Activated CD4-positive, alpha-beta T cell treated with anti-CD3 and anti-CD28 coated beads for 24 hours (primary cell): ENCODE data around the gene MEIS1.

Experiments
- DNase-seq, 2 donors: peaks; one replicate each; pipeline ENCODE4 v3.0.0-alpha.2; 2020; ENCODE audit warnings: low read depth in 2 of 2

The MEIS1 gene

GRCh38 chr2:66443979-66444861, 9.3 kb downstream of the MEIS1 start:
- DNase-seq, result no peak

- DNase-seq, result no peak
These were observed 10.4 kb downstream of the MEIS1 start for GRCh38 chr2:66445076-66445924.

DNA sequence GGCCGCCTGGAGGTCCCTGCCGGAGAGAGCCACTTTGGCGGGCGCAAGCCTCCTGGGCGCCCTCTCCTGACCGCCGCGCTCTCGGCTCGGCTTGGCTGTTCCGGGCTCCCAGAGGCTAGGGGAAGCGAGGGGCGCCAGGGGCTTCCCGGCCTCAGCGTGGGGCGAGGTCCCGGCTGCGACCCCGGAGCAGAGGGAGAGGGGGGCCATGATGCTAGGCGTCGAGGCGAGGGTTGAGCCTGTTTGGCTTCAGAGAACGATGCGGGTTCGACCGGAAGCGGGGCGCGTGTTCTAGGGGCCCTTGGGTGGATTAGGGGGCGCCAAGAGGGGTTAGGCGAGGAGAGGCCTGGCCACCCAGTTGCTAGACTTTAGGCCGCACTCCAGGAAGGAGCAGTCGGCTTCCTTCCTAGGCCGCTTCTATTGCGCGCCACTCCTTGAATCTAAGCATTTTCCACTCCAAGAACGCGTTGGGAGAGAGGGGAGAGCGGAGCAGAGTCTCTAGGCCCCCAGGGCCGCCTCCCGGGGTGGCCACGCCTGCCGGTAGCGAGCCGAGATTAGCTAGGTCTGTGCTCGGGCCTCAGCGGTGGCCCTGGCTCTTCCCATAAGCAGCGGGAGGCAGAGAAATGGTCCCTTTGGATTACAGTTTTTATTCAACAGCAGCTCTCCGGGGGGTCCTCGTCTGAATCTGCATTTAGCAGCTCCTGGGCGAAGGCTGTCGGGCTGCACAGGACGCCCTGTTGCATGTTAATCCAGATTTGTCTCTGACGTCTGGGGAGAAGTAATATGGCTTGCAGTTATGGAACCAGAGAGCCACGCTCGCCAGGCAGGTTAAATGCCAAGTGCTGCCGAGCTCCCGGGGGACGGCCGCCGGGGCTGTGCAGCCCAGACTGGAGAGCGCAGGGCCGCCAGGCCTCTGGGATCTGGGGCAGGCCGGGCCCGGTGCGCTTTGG, 11.3 kb downstream of the MEIS1 start:
- DNase-seq, result no peak

DNA sequence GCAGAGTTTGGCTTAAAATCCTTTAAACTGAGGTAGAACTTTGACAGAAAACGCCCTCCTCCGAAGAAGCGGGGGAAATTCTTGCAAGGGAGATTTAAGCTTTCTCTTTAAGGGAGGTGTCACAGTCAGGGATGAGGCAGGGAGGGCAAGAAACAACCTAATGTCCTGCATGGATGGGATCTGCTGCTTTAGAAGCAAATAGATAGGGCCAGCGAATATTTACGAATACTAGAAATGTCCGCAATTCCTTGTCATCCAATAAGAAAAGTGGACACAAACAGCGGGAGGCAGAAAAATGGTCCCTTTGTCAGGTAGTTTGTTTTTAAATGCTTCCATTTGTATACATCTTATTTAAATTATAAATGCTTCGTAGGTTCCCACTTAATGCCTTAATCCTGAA, 12.0 kb downstream of the MEIS1 start:
- no peak for DNase-seq

- DNase-seq, result no peak
These were observed 12.8 kb downstream of the MEIS1 start for GRCh38 chr2:66447677-66448076.

GRCh38 chr2:66448136-66448991, 13.4 kb downstream of the MEIS1 start:
- no peak for DNase-seq

- no peak for DNase-seq
These were observed 17.3 kb downstream of the MEIS1 start for GRCh38 chr2:66452214-66452613.

DNA sequence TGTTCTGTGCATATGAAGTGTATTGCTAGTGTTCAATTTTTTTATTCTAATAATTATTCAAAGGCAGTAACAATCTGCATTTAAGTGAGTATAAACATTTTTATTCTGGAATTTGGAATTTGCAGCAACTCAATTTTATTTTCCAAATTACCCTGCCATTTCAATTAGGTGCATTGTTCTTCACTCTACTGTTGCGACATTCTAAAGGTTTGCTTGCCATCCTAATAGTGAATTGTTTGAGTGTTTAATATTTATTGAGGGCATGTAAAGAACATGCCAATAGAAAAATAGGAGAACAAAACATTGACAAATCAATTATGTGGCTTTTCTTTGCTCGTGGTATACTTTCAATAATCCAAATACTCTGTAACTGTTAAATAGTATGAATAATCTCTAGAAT, 18.0 kb downstream of the MEIS1 start:
- no peak for DNase-seq

- DNase-seq, result no peak
These were observed 20.6 kb downstream of the MEIS1 start for GRCh38 chr2:66455490-66455889.

- DNase-seq, result no peak
These were observed 21.5 kb downstream of the MEIS1 start for GRCh38 chr2:66456183-66457041.

- DNase-seq, result no peak
These were observed 22.6 kb downstream of the MEIS1 start for GRCh38 chr2:66457545-66457944.

GRCh38 chr2:66460031-66460430, 25.1 kb downstream of the MEIS1 start:
- DNase-seq, result no peak

DNA sequence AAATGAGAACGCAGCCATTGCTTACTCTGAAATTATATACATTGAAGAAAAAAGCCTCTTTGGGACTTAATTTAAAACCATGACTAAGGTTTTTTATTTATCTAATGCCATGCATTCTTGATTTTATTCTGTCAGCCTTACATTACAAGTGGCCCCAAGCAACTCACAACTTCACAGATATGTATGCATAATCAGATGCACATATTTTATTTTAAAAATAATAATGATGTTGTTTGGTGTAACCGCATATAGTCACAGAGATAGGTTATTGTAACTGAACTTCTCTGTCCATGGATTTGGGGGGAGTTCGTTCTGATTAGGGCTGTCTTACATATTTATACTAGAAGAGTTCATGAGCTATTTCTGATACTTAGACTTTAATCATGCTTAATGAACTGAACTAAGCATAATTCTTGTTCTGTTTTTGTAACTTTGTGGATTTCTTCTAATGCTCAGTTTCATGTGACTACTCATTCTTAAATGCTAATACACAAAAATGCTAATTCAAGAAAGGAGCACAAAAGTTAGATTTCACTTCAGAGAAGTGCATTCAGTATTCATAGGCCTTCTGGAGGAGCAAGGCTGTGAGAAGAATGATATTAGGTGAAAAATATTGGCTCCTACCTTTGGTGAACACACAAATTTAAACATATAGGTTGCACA, 26.2 kb downstream of the MEIS1 start:
- DNase-seq, result no peak

DNA sequence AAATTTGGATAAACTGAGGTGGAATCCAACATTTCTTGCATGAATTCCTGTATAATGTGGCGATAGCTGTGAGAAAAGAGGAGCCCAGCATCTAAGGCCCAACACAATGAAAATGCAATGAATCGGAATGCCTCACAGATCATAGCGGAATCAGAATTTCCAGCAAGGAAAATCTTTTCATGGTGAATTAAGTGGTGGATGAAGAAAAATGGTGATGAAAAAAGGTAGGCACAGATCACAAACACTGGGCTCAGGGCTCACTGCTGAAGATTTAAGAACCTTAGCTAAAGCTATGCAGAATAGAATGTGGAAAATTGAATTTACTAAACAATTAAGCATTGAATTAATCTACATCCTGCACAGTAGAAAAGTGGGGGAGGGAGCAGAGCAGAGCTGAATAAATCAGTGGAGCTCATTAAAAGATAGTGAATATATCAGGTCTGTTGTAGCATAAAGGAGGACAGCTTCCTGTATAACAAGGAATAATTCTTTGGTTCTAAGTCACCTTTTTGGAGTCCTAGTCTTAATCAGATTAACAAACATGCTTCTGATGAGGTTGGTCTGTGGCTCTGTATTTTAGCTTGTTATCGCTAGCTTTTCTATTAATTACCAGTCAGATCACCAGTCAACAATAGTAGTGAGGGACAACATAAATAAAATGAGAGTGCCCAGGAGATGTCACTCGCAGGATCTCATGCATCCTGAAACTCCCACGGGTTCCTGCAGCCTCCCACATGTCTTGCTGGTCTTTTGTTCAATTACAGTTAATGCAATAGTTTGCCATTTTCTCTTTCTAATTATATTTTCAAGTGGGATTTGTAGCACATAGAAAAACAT, 27.0 kb downstream of the MEIS1 start:
- DNase-seq, result no peak

- no peak for DNase-seq
These were observed 27.5 kb downstream of the MEIS1 start for GRCh38 chr2:66462501-66462825.

GRCh38 chr2:66463206-66463755, 28.4 kb downstream of the MEIS1 start:
- DNase-seq, result no peak

- no peak for DNase-seq
These were observed 30.2 kb downstream of the MEIS1 start for GRCh38 chr2:66464930-66465637.

DNA sequence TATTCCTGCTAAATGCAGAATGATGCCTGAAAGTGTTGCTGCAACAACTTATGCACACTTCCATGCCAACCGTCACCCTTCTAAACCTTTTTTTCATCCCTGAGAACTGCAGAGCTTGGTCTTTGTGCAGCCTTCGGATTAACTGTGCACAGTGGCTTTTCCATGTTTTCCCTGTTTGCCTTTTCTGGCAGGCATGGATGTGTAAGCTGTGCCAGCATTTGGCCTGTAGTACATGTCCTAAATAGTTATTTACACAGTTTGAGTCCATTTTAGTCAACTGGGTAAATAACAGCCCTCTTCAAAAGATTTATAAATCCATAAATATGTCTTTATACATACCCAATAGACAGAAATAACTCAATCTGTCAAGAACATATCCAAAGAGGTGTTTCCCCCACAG, 31.5 kb downstream of the MEIS1 start:
- DNase-seq, result no peak
